Superior temporal gyrus (tissue), 1 donor: ENCODE measurements around the gene RPS17.
A peak's percentile ranks its signal among the peaks of the same experiment; 100 is the strongest.
"Not testable (repeated sequence)": the region's sequence is repeated elsewhere in the genome, so short reads cannot be mapped to it uniquely, and the experiment has no call there.

Experiments
- DNase-seq: peaks from one replicate; pipeline ENCODE4 v3.0.0-alpha.2; 2016; ENCODE audit errors: extremely low spot score

RPS17 gene

GRCh38 chr15:82513587-82513986 lies 26.7 kb downstream of the RPS17 start:
- DNase-seq: not testable (repeated sequence)

DNA sequence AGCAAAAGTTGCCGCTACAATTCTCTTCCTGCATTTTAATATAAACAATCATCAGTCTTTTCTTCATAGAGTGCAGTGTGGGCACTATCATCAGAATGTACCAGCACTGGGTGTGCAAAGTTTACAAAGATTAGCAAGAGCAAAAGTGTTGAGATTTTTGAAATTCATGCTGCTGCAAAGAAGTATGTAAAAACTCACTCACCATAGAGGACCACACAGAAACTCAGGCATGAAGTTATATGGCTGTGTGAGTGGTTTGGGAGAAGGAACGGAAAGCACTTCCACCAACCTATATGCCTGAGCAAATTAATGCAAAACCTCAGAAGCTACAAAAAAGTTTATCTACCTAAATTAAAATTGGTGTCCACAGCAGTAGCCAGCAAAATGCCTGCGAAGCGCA lies 32.6 kb downstream of the RPS17 start:
- peak; percentile 3 for DNase-seq

DNA sequence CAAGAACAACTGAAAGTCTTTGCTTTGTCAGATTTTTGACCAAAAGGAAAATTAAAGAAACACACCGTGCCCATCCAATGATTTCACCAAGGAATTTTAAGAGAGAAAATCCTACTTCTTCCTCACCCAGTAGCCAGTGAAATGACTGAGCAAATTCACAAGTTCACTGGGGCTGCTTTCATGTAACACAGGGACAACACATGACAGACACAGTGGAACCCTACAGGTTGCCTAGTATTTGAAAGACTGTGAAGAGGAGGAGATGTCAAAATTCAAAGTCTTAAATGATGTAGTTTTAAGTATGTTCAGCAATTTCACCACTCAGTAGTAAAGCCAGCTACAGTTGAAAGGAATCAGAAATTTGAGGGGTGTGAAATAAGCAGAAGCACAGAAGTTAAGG lies 33.2 kb downstream of the RPS17 start:
- not testable (repeated sequence) for DNase-seq

GRCh38 chr15:82505842-82506241 lies 34.4 kb downstream of the RPS17 start:
- not testable (repeated sequence) for DNase-seq

DNA sequence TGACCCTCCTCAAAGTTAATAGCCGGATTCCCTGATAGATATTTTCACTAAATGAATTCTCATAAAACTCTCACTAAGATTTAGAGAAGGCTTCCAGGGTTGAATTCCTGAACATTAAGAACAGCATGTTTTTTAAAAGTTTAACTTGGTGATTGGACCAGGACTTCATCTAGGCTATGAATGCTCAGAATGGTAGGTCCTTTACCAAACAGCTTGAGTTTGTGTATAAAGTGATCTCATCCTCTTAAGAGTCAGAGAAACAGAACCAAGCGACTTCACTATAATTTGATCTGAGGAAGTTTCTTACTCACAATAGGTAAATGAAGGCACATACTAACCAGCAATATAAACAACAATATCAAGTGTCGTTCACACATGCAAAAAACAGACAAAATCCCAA lies 36.2 kb downstream of the RPS17 start:
- DNase-seq: not testable (repeated sequence)

- DNase-seq: not testable (repeated sequence)
Measured at GRCh38 chr15:82502700-82503339, 37.4 kb downstream of the RPS17 start.

- DNase-seq: not testable (repeated sequence)
Measured at GRCh38 chr15:82500772-82501171, 39.5 kb downstream of the RPS17 start.

- not testable (repeated sequence) for DNase-seq
Measured at GRCh38 chr15:82497978-82498377, 42.3 kb downstream of the RPS17 start.

- not testable (repeated sequence) for DNase-seq
Measured at GRCh38 chr15:82488250-82488649, 52.0 kb downstream of the RPS17 start.

GRCh38 chr15:82487045-82487444 lies 53.2 kb downstream of the RPS17 start:
- not testable (repeated sequence) for DNase-seq
